HepG2 (cell line): ENCODE data around the gene GRIN3B. TPM values are rescaled to one million over a fixed set of nuclear protein-coding genes. Genes with fewer than 3 reads are reported as not detected.

ENCODE experiments used
- EP300 ChIP-seq, 3 experiments: sonication (generic) in 1 of 3; formaldehyde crosslinking in 1 of 3; IDR thresholded peaks; 2 replicates each; pipeline versions ENCODE4 v1.5.1 to v1.6.1; 2011 to 2020; ENCODE audit warnings: low read depth in 2 of 3, low read length in 2 of 3, borderline replicate concordance in 1 of 3, improper control_type of control experiment in 1 of 3, mild to moderate bottlenecking in 1 of 3, missing genetic modification reagents in 1 of 3, moderate library complexity in 1 of 3
- ERF ChIP-seq: IDR thresholded peaks from 2 replicates; pipeline ENCODE4 v1.6.1; 2018; ENCODE audit warnings: missing biosample characterization, missing genetic modification reagents
- FOSL1 ChIP-seq: sonication (generic); formaldehyde crosslinking; IDR thresholded peaks from 2 replicates; pipeline ENCODE4 v1.9.0; 2021; ENCODE audit warnings: missing genetic modification reagents, borderline replicate concordance
- FOXK1 ChIP-seq: sonication (generic); formaldehyde crosslinking; IDR thresholded peaks from 2 replicates; pipeline ENCODE4 v1.4.0; 2020; ENCODE audit warnings: low read depth, missing genetic modification reagents, borderline replicate concordance
- FOXP1 ChIP-seq, 2 experiments: fragments of 450-650 bp in 1 of 2; IDR thresholded peaks; 2 replicates each; pipeline ENCODE4 v1.6.1; 2017 to 2018; ENCODE audit warnings: antibody characterized with exemption in 1 of 2
- MAZ ChIP-seq, 2 experiments: sonication (generic) in 1 of 2; formaldehyde crosslinking in 1 of 2; IDR thresholded peaks; 2 replicates each; pipeline versions ENCODE4 v1.5.0 to v1.6.1; 2012 to 2020; ENCODE audit warnings: low read depth in 2 of 2, mild to moderate bottlenecking in 2 of 2, borderline replicate concordance in 1 of 2, improper control_type of control experiment in 1 of 2, low read length in 1 of 2, missing genetic modification reagents in 1 of 2, moderate library complexity in 1 of 2
- NFRKB ChIP-seq: fragments of 450-650 bp; IDR thresholded peaks from 2 replicates; pipeline ENCODE4 v1.6.1; 2017
- SALL2 ChIP-seq: sonication (generic); formaldehyde crosslinking; IDR thresholded peaks from 2 replicates; pipeline ENCODE4 v1.8.1; 2023; ENCODE audit warnings: mild to moderate bottlenecking, missing genetic modification reagents, inconsistent platforms
- SRF ChIP-seq: IDR thresholded peaks from 2 replicates; pipeline ENCODE4 v1.6.1; 2011; ENCODE audit warnings: mild to moderate bottlenecking, low read depth, low read length, moderate library complexity
- WIZ ChIP-seq: sonication (generic); formaldehyde crosslinking; IDR thresholded peaks from 2 replicates; pipeline ENCODE4 v1.5.1; 2020; ENCODE audit warnings: mild to moderate bottlenecking, missing genetic modification reagents
- ZFP90 ChIP-seq: sonication (generic); formaldehyde crosslinking; IDR thresholded peaks from 2 replicates; pipeline ENCODE4 v1.8.0; 2022; ENCODE audit warnings: missing genetic modification reagents, mild to moderate bottlenecking, inconsistent platforms, borderline replicate concordance
- ZNF317 ChIP-seq: sonication (generic); formaldehyde crosslinking; IDR thresholded peaks from 2 replicates; pipeline ENCODE4 v1.5.0; 2020; ENCODE audit warnings: mild to moderate bottlenecking, missing genetic modification reagents
- polyA plus RNA-seq, 8 experiments: library from polyadenylated mRNA; depleted of rRNA in 3 of 8; stranded (reverse) in 7 of 8; unstranded in 1 of 8; fragments of >200 nt; fragmentation: Illumina TruSeq in 4 of 8; extraction: Trizol in 4 of 8; gene quantifications; 2 replicates each; pipeline versions ENCODE4 v1.2.1 to v1.2.3, GENCODE V29; 2011 to 2016; ENCODE audit warnings: low read depth in 4 of 8, missing spikeins in 1 of 8, mixed read lengths in 1 of 8; ENCODE audit not compliant: insufficient read depth in 1 of 8
- total RNA-seq, 5 experiments: library from RNA; depleted of rRNA; stranded (reverse); fragments of >200 nt; fragmentation: Illumina TruSeq; extraction: Trizol; gene quantifications; 2 replicates each; pipeline ENCODE4 v1.2.3, GENCODE V29; 2016; ENCODE audit warnings: low read depth in 1 of 5
- TF ChIP-seq, protein P1 (sequence below): sonication (generic); formaldehyde crosslinking; IDR thresholded peaks from 2 replicates; pipeline ENCODE4 v1.5.1; 2020; ENCODE audit warnings: mild to moderate bottlenecking, missing genetic modification reagents, moderate library complexity
- TF ChIP-seq, protein P2 (sequence below), 2 experiments: sonication (generic) in 1 of 2; formaldehyde crosslinking in 1 of 2; IDR thresholded peaks; 2 replicates each; pipeline versions ENCODE4 v1.6.1 to v1.9.0; 2014 to 2022; ENCODE audit warnings: antibody characterized with exemption in 1 of 2, borderline replicate concordance in 1 of 2, inconsistent platforms in 1 of 2, low read depth in 1 of 2, missing genetic modification reagents in 1 of 2

GRIN3B gene
- total and polyA plus RNA-seq, 2 of the 13 experiments (the other 11 are each of a cell fraction or from before 2014, with no cell fraction given): 0.07 to 0.20 TPM

DNA sequence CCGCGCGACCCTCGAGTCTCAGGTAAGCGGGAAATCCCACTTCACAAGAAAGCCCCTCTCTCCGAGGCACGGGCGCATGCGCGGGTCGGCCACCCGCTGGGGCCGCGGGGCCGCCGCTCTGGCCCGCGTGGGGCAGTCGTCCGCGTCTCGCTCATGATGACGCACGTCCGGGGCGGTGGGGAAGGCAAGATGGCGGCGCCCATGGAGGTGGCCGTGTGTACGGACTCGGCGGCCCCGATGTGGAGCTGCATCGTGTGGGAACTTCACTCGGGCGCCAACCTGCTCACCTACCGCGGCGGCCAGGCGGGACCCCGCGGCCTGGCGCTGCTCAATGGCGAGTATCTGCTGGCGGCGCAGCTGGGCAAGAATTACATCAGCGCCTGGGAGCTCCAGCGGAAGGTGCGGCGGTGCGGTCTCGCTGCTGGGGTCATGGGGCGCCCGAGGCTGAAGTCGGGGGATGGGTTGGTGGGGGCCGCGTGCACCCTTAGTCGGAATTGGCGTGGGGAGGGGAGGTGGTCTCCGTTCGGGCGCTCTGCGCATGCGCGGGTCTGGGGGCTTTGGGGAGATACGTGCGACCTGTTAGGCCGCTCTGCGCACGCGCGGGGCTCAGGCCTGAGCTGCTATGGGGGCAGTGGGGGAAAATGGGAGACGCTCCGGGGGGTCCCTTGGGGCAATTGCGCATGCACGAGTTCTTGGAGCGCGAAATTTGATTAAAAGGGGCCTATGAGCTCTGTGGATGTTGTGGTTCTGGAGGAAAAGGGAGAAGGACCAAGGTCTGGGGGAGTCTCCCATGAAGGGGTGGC, 15.9 kb upstream of the GRIN3B start, which contains the start of gene WDR18 (continued):
- TF ChIP-seq SALL2 (CRISPR knock-in tag) (peak; percentile 66), FOXK1 (peak; percentile 59; the same call in 1 of the 2 replicates), FOXP1 (IDR thresholded peaks at IDR 0.05) (no peak), FOXP1 (CRISPR knock-in tag; IDR thresholded peaks at IDR 0.05) (no peak), MAZ (IDR thresholded peaks at IDR 0.05; ENCODE audit: borderline replicate concordance, low read depth, low read length) (peak; percentile 43; the same call in 1 of the 2 replicates), MAZ (CRISPR knock-in tag; IDR thresholded peaks at IDR 0.05; ENCODE audit: low read depth) (peak; percentile 84; the same call in 1 of the 2 replicates), SRF (peak; percentile 20; the same call in 1 of the 2 replicates), ZFP90 (peak; percentile 30; the same call in 1 of the 2 replicates), ERF (peak; percentile 66; the same call in 1 of the 2 replicates), WIZ (CRISPR knock-in tag) (0 out of 2 replicates have a peak, but pooled peaks have one; percentile 80), ZNF317 (0 out of 2 replicates have a peak, but pooled peaks have one; percentile 33), NFRKB (0 out of 2 replicates have a peak, but pooled peaks have one; percentile 31), EP300 (IDR thresholded peaks at IDR 0.05; ENCODE audit: low read depth in 2 of 2, low read length in 2 of 2) (no peak), EP300 (CRISPR knock-in tag; IDR thresholded peaks at IDR 0.05; ENCODE audit: borderline replicate concordance) (peak; percentile 20; the same call in 1 of the 2 replicates), FOSL1 (no peak)
- TF ChIP-seq, protein P1, sequence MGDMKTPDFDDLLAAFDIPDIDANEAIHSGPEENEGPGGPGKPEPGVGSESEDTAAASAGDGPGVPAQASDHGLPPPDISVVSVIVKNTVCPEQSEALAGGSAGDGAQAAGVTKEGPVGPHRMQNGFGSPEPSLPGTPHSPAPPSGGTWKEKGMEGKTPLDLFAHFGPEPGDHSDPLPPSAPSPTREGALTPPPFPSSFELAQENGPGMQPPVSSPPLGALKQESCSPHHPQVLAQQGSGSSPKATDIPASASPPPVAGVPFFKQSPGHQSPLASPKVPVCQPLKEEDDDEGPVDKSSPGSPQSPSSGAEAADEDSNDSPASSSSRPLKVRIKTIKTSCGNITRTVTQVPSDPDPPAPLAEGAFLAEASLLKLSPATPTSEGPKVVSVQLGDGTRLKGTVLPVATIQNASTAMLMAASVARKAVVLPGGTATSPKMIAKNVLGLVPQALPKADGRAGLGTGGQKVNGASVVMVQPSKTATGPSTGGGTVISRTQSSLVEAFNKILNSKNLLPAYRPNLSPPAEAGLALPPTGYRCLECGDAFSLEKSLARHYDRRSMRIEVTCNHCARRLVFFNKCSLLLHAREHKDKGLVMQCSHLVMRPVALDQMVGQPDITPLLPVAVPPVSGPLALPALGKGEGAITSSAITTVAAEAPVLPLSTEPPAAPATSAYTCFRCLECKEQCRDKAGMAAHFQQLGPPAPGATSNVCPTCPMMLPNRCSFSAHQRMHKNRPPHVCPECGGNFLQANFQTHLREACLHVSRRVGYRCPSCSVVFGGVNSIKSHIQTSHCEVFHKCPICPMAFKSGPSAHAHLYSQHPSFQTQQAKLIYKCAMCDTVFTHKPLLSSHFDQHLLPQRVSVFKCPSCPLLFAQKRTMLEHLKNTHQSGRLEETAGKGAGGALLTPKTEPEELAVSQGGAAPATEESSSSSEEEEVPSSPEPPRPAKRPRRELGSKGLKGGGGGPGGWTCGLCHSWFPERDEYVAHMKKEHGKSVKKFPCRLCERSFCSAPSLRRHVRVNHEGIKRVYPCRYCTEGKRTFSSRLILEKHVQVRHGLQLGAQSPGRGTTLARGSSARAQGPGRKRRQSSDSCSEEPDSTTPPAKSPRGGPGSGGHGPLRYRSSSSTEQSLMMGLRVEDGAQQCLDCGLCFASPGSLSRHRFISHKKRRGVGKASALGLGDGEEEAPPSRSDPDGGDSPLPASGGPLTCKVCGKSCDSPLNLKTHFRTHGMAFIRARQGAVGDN (CRISPR knock-in tag): peak; percentile 95
- TF ChIP-seq, protein P2, sequence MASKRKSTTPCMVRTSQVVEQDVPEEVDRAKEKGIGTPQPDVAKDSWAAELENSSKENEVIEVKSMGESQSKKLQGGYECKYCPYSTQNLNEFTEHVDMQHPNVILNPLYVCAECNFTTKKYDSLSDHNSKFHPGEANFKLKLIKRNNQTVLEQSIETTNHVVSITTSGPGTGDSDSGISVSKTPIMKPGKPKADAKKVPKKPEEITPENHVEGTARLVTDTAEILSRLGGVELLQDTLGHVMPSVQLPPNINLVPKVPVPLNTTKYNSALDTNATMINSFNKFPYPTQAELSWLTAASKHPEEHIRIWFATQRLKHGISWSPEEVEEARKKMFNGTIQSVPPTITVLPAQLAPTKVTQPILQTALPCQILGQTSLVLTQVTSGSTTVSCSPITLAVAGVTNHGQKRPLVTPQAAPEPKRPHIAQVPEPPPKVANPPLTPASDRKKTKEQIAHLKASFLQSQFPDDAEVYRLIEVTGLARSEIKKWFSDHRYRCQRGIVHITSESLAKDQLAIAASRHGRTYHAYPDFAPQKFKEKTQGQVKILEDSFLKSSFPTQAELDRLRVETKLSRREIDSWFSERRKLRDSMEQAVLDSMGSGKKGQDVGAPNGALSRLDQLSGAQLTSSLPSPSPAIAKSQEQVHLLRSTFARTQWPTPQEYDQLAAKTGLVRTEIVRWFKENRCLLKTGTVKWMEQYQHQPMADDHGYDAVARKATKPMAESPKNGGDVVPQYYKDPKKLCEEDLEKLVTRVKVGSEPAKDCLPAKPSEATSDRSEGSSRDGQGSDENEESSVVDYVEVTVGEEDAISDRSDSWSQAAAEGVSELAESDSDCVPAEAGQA (IDR thresholded peaks at IDR 0.05; ENCODE audit: low read depth): peak; percentile 80
- TF ChIP-seq, protein P2 (CRISPR knock-in tag; IDR thresholded peaks at IDR 0.05; ENCODE audit: borderline replicate concordance): no peak
